ENCODE measurements around the gene SZT2. TPM values are rescaled to one million over a fixed set of nuclear protein-coding genes. Genes with fewer than 3 reads are reported as not detected.

Gene SZT2
- total and polyA plus RNA-seq, 10 of the 15 experiments (the other 5 are each of a cell fraction or from before 2014, with no cell fraction given), result 1.4 to 38.3 (median 12.7) TPM

GRCh38 chr1:43453442-43454269 lies 64.0 kb downstream of the SZT2 start, which contains the start of gene HYI:
TSS of gene HYI (minus strand) at chr1:43453931. CDS start at chr1:43453793, 138 bp downstream.
- H3K79me2 ChIP-seq (ENCODE audit: control insufficient read depth, insufficient read depth, low read length), result no peaks in the 10 kb centered on the region
- ChIA-PET POLR2A (interaction anchor here (0.5 to 2.2 kb wide), 9 partner anchors 10 to 215 kb away, joined by 3 to 10 read pairs (median 4); partner anchors contain the start of genes ELOVL1 and KDM4A), CTCF (interaction anchor here (0.7 to 2.3 kb wide), 11 partner anchors 9 to 227 kb away, joined by 3 to 13 read pairs (median 4); partner anchors contain the start of genes CDC20 and ELOVL1), RAD21 (ENCODE audit: unreplicated experiment) (interaction anchor here (0.6 to 1.9 kb wide), 9 partner anchors 9 to 555 kb away, joined by 3 to 8 read pairs (median 4); partner anchors contain the start of genes CDC20, ELOVL1 and KDM4A), SMC1A (ENCODE audit: uncharacterized antibody, unreplicated experiment) (interaction anchor here (0.8 to 1.8 kb wide), 10 partner anchors 9 to 378 kb away, joined by 3 to 5 read pairs (median 4); no protein-coding TSS in a partner anchor)
- peak within 1 kb of the TSS; percentile 74 for H3K4me3 ChIP-seq
- peak; percentile 75 for FAIRE-seq
- no TSS peak for BruUV-seq (replicated peaks)
- H2AFZ ChIP-seq (ENCODE audit: control insufficient read depth, low read depth, low read length), result peak within 1 kb of the TSS; percentile 87
- WGBS (ENCODE audit: insufficient coverage, insufficient replicate concordance, low lambda C conversion rate, missing lambda C conversion rate), result 2% methylated on average over 51 of the region's 87 CpGs
- peak within 1 kb of the TSS; percentile 90 for H3K4me2 ChIP-seq (ENCODE audit: control insufficient read depth, insufficient read depth)
- DNase-seq (ENCODE audit: low read depth, low spot score), result peak; percentile 44
- H3K27me3 ChIP-seq (replicated peaks in 1 of 2; ENCODE audit: control insufficient read depth in 2 of 2, insufficient read depth in 2 of 2, low read length in 1 of 2), result no peaks in the 10 kb centered on the region
- peak within 1 kb of the TSS; percentile 61 for H3K27ac ChIP-seq (ENCODE audit: control insufficient read depth, insufficient read depth)
- no peaks in the 10 kb centered on the region for H4K20me1 ChIP-seq (ENCODE audit: control insufficient read depth, insufficient read depth)
- peaks cover 7% of the 10 kb centered on the region for H3K4me1 ChIP-seq (ENCODE audit: control insufficient read depth, insufficient read depth, low read length)
- no peaks in the 10 kb centered on the region; the same call in 2 of the 3 replicates for H3K9me3 ChIP-seq (replicated peaks; ENCODE audit: control insufficient read depth, insufficient read depth, low read length)
- ATAC-seq, result peak; percentile 80
- H3K9ac ChIP-seq (ENCODE audit: control insufficient read depth, insufficient read depth, low read length), result peak within 1 kb of the TSS; percentile 72
- peaks cover 2 to 19% of the 10 kb centered on the region in 2 experiments; a peak in 3 of 4 replicates for H3K36me3 ChIP-seq (ENCODE audit: control insufficient read depth in 2 of 2, insufficient read depth in 2 of 2, low read length in 1 of 2)
- in situ Hi-C loops (cut with MboI), result no loop called here
- intact Hi-C loops (cut with micrococcal nuclease; ENCODE audit: unreplicated experiment), result no loop called here
- TF ChIP-seq ZBED1 (IDR thresholded peaks at IDR 0.05; ENCODE audit: borderline replicate concordance) (no peak), HDAC6 (IDR thresholded peaks at IDR 0.05; ENCODE audit: unreplicated experiment) (peak; percentile 21), POU2F2 (IDR thresholded peaks at IDR 0.05; ENCODE audit: borderline replicate concordance, low read depth, low read length) (peak; percentile 12; the same call in 1 of the 3 replicates), RUNX3 (IDR thresholded peaks at IDR 0.05; ENCODE audit: low read length) (0 out of 2 replicates have a peak, but pooled peaks have one; percentile 9), CEBPB (IDR thresholded peaks at IDR 0.05; ENCODE audit: borderline replicate concordance in 1 of 2, low read depth in 2 of 2, low read length in 2 of 2) (no peak), RAD51 (IDR thresholded peaks at IDR 0.05) (no peak), MTA3 (IDR thresholded peaks at IDR 0.05; ENCODE audit: borderline replicate concordance, low read length) (0 out of 2 replicates have a peak, but pooled peaks have one; percentile 68), EP300 (IDR thresholded peaks at IDR 0.05; ENCODE audit: borderline replicate concordance in 1 of 2, control insufficient read depth in 1 of 2, low read depth in 2 of 2, low read length in 2 of 2) (no peak), HSF1 (IDR thresholded peaks at IDR 0.05; ENCODE audit: low read depth, low read length) (no peak), IKZF2 (IDR thresholded peaks at IDR 0.05) (0 out of 4 replicates have a peak, but pooled peaks of 1 of the 2 experiments have one; percentile 9), SMARCA5 (IDR thresholded peaks at IDR 0.05) (peak; percentile 14; the same call in 1 of the 2 replicates), REST (IDR thresholded peaks at IDR 0.05; ENCODE audit: low read depth, low read length) (0 out of 2 replicates have a peak, but pooled peaks have one; percentile 8), RB1 (IDR thresholded peaks at IDR 0.05; ENCODE audit: borderline replicate concordance) (peak; percentile 17; the same call in 1 of the 2 replicates), POLR2AphosphoS2 (IDR thresholded peaks at IDR 0.05; ENCODE audit: low read depth, low read length) (peak; percentile 68; the same call in 1 of the 2 replicates), ZSCAN29 (IDR thresholded peaks at IDR 0.05) (peak; percentile 88)
- TF ChIP-seq, protein P1, sequence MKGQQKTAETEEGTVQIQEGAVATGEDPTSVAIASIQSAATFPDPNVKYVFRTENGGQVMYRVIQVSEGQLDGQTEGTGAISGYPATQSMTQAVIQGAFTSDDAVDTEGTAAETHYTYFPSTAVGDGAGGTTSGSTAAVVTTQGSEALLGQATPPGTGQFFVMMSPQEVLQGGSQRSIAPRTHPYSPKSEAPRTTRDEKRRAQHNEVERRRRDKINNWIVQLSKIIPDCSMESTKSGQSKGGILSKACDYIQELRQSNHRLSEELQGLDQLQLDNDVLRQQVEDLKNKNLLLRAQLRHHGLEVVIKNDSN (IDR thresholded peaks at IDR 0.05; ENCODE audit: borderline replicate concordance, extremely low read length, insufficient read depth, low read depth, low read length), result peak; percentile 20

Data from GM12878 (cell line).